Trophoblast cell (in vitro differentiated cells and primary cell): ENCODE measurements around the gene ASTN2.
A peak's percentile ranks its signal among the peaks of the same experiment; 100 is the strongest.

Experiments
- DNase-seq, 2 donors: peaks; one replicate each; pipeline ENCODE4 v3.0.0-alpha.2; 2016
- H2AFZ ChIP-seq: 2 replicates; pipeline ENCODE4 v1.6.1; 2013; ENCODE audit warnings: low read length, moderate library complexity, mild to moderate bottlenecking; ENCODE audit not compliant: insufficient read depth, poor library complexity
- H2AK5ac ChIP-seq: 2 replicates; pipeline ENCODE4 v1.6.1; 2013; ENCODE audit warnings: mild to moderate bottlenecking, low read length
- H2BK120ac ChIP-seq: 2 replicates; pipeline ENCODE4 v1.6.1; 2013; ENCODE audit warnings: low read length, mild to moderate bottlenecking, moderate library complexity; ENCODE audit not compliant: insufficient read depth, poor library complexity
- H2BK12ac ChIP-seq: 2 replicates; pipeline ENCODE4 v1.6.1; 2013; ENCODE audit warnings: mild to moderate bottlenecking, low read length, moderate library complexity
- H2BK5ac ChIP-seq: 2 replicates; pipeline ENCODE4 v1.6.1; 2013; ENCODE audit warnings: low read length, low read depth, moderate library complexity, mild to moderate bottlenecking; ENCODE audit not compliant: poor library complexity
- H3K14ac ChIP-seq: 2 replicates; pipeline ENCODE4 v1.6.1; 2013; ENCODE audit warnings: mild to moderate bottlenecking, low read length
- H3K18ac ChIP-seq: 2 replicates; pipeline ENCODE4 v1.6.1; 2013; ENCODE audit warnings: mild to moderate bottlenecking, low read length
- H3K23ac ChIP-seq: 2 replicates; pipeline ENCODE4 v1.6.1; 2013; ENCODE audit warnings: low read length
- H3K27ac ChIP-seq: 2 replicates; pipeline ENCODE4 v1.5.1; 2013; ENCODE audit warnings: low read depth, mild to moderate bottlenecking, inconsistent platforms, low read length, moderate library complexity
- H3K27me3 ChIP-seq: 2 replicates; pipeline ENCODE4 v1.6.1; 2013; ENCODE audit warnings: inconsistent platforms, mild to moderate bottlenecking, low read length, moderate library complexity; ENCODE audit not compliant: insufficient read depth
- H3K36me3 ChIP-seq, 2 experiments: 1 replicate in 1 of 2; 2 replicates in 1 of 2; pipeline ENCODE4 v1.6.1; 2013; ENCODE audit warnings: low read length in 2 of 2, mild to moderate bottlenecking in 2 of 2, moderate library complexity in 1 of 2; ENCODE audit not compliant: insufficient read depth in 2 of 2, control insufficient read depth in 1 of 2
- H3K4ac ChIP-seq: 2 replicates; pipeline ENCODE4 v1.6.1; 2013; ENCODE audit warnings: low read depth, mild to moderate bottlenecking, low read length, moderate library complexity
- H3K4me1 ChIP-seq, 2 experiments: 1 replicate in 1 of 2; 2 replicates in 1 of 2; pipeline ENCODE4 v1.6.1; 2013; ENCODE audit warnings: low read length in 2 of 2, mild to moderate bottlenecking in 2 of 2, moderate library complexity in 1 of 2; ENCODE audit not compliant: insufficient read depth in 2 of 2, control insufficient read depth in 1 of 2
- H3K4me2 ChIP-seq: 2 replicates; pipeline ENCODE4 v1.6.1; 2013; ENCODE audit warnings: inconsistent platforms, mild to moderate bottlenecking, low read length, moderate library complexity
- H3K4me3 ChIP-seq: 2 replicates; pipeline ENCODE4 v1.5.1; 2013; ENCODE audit warnings: mild to moderate bottlenecking, low read depth, low read length, inconsistent platforms
- H3K79me1 ChIP-seq: one replicate; pipeline ENCODE4 v1.6.1; 2013; ENCODE audit warnings: low read length
- H3K79me2 ChIP-seq: 2 replicates; pipeline ENCODE4 v1.6.1; 2013; ENCODE audit warnings: low read length, mild to moderate bottlenecking; ENCODE audit not compliant: control insufficient read depth, insufficient read depth, poor library complexity
- H3K9ac ChIP-seq: 2 replicates; pipeline ENCODE4 v1.6.1; 2013; ENCODE audit warnings: mild to moderate bottlenecking, low read length
- H3K9me3 ChIP-seq: 2 replicates; pipeline ENCODE4 v1.6.1; 2013; ENCODE audit warnings: low read depth, mild to moderate bottlenecking, control low read depth, inconsistent platforms, low read length; ENCODE audit not compliant: insufficient read depth
- H4K12ac ChIP-seq: 2 replicates; pipeline ENCODE4 v1.6.1; 2013; ENCODE audit warnings: low read depth, mild to moderate bottlenecking, low read length, moderate library complexity
- H4K8ac ChIP-seq: 2 replicates; pipeline ENCODE4 v1.6.1; 2013; ENCODE audit warnings: low read depth, mild to moderate bottlenecking, low read length, moderate library complexity
- H4K91ac ChIP-seq: one replicate; pipeline ENCODE4 v1.6.1; 2013; ENCODE audit warnings: low read depth, mild to moderate bottlenecking, low read length, moderate library complexity
- WGBS: extraction: QIAGEN DNeasy Blood & Tissue Kit; methylation state at CpG from one replicate; pipeline ENCODE4 v1.1.7; 2013; ENCODE audit warnings: missing lambda C conversion rate; ENCODE audit not compliant: insufficient read length, insufficient coverage; ENCODE audit errors: extremely low coverage; 5-methylcytosine and 5-hydroxymethylcytosine counted together

ASTN2 gene

DNA sequence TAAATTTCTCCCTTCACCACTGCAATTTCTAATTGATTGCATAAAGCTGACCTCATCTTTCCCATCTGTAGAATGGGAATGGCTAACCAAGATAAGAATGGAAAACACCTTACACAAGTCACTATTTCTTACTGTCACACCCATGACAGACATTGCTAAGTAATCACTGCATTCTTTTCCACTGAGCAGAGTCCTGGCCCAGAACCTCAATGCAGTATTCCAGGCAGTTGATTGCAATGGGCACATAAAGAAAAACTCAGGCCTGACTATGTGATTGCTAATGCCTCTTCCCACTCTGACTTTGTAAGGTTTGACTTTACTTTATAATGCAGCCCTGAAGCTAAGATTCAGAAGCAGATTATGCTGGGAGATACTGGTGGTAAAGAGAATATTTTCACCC is 698.4 kb downstream of the ASTN2 start:
- Histone ChIP-seq H2AFZ (no peak overlapping the region), H3K27me3 (no peaks in the 10 kb centered on the region), H3K4me1 (peaks cover 2 to 5% of the 10 kb centered on the region in 2 experiments), H3K14ac (no peak overlapping the region), H3K4me2 (no peak overlapping the region), H3K18ac (no peak overlapping the region), H3K4ac (no peak overlapping the region), H3K4me3 (no peak overlapping the region), H3K79me2 (no peaks in the 10 kb centered on the region), H4K91ac (no peak overlapping the region), H4K12ac (no peak overlapping the region), H2AK5ac (no peak overlapping the region), H3K79me1 (no peaks in the 10 kb centered on the region), H2BK5ac (no peak overlapping the region), H4K8ac (no peak overlapping the region), H3K27ac (no peak overlapping the region), H3K23ac (no peak overlapping the region), H3K36me3 (no peaks in the 10 kb centered on the region), H3K9ac (no peak overlapping the region), H2BK120ac (no peak overlapping the region), H2BK12ac (no peak overlapping the region), H3K9me3 (no peaks in the 10 kb centered on the region)
- DNase-seq = peak; percentile 84 to 93

DNA sequence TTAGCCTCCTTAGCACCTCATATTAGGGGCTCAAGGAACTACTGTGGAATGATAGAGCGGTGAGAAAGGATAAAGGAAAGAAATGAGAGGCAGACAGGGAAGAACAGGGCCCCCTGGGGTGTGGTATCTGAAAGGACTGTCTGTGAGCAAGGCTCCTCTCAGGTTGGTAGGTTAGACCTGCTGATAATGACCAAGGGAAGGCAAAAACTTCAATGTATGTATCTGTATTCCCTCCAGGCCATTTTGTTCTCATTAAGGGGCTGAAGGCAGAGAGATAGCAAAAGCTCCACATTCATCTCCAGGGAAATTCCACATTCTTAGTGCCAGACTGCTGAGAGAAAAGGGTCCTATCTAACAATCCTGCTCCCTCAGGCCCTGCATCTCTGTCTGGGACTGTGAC is 699.1 kb downstream of the ASTN2 start:
- Histone ChIP-seq H3K4ac (no peak overlapping the region), H3K9ac (no peak overlapping the region), H3K4me3 (no peak overlapping the region), H2BK120ac (no peak overlapping the region), H4K12ac (no peak overlapping the region), H3K27ac (no peak overlapping the region), H3K9me3 (no peaks in the 10 kb centered on the region), H3K23ac (no peak overlapping the region), H2BK5ac (no peak overlapping the region), H3K4me2 (no peak overlapping the region), H3K36me3 (no peaks in the 10 kb centered on the region), H4K8ac (no peak overlapping the region), H3K79me1 (no peaks in the 10 kb centered on the region), H4K91ac (no peak overlapping the region), H3K14ac (no peak overlapping the region), H3K18ac (no peak overlapping the region), H3K79me2 (no peaks in the 10 kb centered on the region), H3K4me1 (peaks cover 2 to 3% of the 10 kb centered on the region in 2 experiments), H2AK5ac (no peak overlapping the region), H2BK12ac (no peak overlapping the region), H3K27me3 (no peaks in the 10 kb centered on the region), H2AFZ (no peak overlapping the region)
- whole genome bisulfite sequencing = no CpG with 5 or more reads among the region's 1 CpG
- DNase-seq = peak; percentile 89 to 98

DNA sequence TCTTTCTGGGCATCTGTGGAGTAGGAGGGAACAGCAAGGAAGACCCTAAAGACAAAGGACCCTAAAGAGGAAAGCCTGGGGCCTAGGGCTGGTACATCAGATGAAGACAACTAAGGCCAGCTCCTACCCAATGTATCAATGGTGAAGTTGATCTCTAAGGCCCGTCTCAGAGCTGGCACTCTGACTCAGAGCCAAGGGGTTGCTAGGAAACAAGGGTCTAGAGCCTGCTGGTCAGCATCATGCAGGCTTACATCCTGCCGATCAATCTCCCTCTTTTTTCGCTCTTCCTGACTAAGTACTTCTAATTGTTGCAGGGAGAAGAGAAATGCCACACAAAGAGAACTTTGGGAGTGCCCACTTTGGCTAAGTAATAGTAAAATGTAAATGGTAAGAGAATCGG is 701.6 kb downstream of the ASTN2 start:
- Histone ChIP-seq H2AK5ac (no peak overlapping the region), H2BK120ac (no peak overlapping the region), H4K91ac (no peak overlapping the region), H3K18ac (no peak overlapping the region), H3K4ac (no peak overlapping the region), H4K8ac (no peak overlapping the region), H2BK12ac (no peak overlapping the region), H3K23ac (no peak overlapping the region), H3K14ac (no peak overlapping the region), H3K9ac (no peak overlapping the region), H3K27ac (no peak overlapping the region), H2AFZ (no peak overlapping the region), H3K27me3 (no peaks in the 10 kb centered on the region), H3K4me1 (peaks cover 2% of the 10 kb centered on the region in 2 experiments), H3K9me3 (no peaks in the 10 kb centered on the region), H3K4me3 (no peak overlapping the region), H3K36me3 (no peaks in the 10 kb centered on the region), H2BK5ac (no peak overlapping the region), H4K12ac (no peak overlapping the region), H3K4me2 (no peak overlapping the region), H3K79me2 (no peaks in the 10 kb centered on the region), H3K79me1 (no peaks in the 10 kb centered on the region)
- WGBS = no CpG with 5 or more reads among the region's 4 CpGs
- peak in 1 of 2 donors; percentile 55 for DNase-seq

DNA sequence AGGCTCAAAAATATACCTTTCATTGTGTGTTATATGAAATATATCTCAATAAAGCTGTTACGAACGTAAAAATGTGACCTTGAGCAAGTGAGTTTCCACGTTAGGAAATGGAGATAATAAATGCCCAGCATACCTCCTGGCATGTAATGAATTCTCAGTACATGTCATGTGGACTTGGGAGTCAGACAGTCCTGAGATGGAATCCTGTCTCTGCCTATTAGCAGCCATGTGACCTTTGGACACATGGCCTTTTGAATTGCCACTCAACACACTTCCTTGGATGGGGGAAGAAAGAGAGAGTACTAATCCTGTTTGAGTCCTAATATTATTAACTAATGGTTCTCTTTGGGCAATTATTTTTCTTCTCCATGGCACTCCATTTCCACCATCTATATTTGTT is 702.1 kb downstream of the ASTN2 start:
- Histone ChIP-seq H3K27me3 (no peaks in the 10 kb centered on the region), H3K9ac (no peak overlapping the region), H3K14ac (no peak overlapping the region), H3K4me3 (no peak overlapping the region), H3K4me2 (no peak overlapping the region), H2BK5ac (no peak overlapping the region), H4K8ac (no peak overlapping the region), H2AFZ (no peak overlapping the region), H3K9me3 (no peaks in the 10 kb centered on the region), H3K23ac (no peak overlapping the region), H3K18ac (no peak overlapping the region), H4K12ac (no peak overlapping the region), H3K4me1 (no peaks in the 10 kb centered on the region), H3K4ac (no peak overlapping the region), H2BK12ac (no peak overlapping the region), H3K79me1 (no peaks in the 10 kb centered on the region), H3K36me3 (no peaks in the 10 kb centered on the region), H3K79me2 (no peaks in the 10 kb centered on the region), H4K91ac (no peak overlapping the region), H2AK5ac (no peak overlapping the region), H2BK120ac (no peak overlapping the region), H3K27ac (no peak overlapping the region)
- WGBS = no CpG with 5 or more reads among the region's 3 CpGs
- DNase-seq = peak in 1 of 2 donors; percentile 56
